Measurements from ENCODE around the gene HDDC3.
A peak's percentile ranks its signal among the peaks of the same experiment; 100 is the strongest.
"Not testable (repeated sequence)": the region's sequence is repeated elsewhere in the genome, so short reads cannot be mapped to it uniquely, and the experiment has no call there.

HDDC3 gene

GRCh38 chr15:90926766-90927165, 5.6 kb downstream of the HDDC3 start:
- not testable (repeated sequence) for H3K9me3 Mint-ChIP-seq; H3K27me3 Mint-ChIP-seq; H3K4me3 Mint-ChIP-seq; H3K36me3 Mint-ChIP-seq (ENCODE audit: low read depth); H3K27ac Mint-ChIP-seq
- H3K4me1 Mint-ChIP-seq (ENCODE audit: low read depth) = peaks cover 42% of the 10 kb centered on the region

GRCh38 chr15:90924375-90924774, 8.0 kb downstream of the HDDC3 start:
- Mint-ChIP-seq H3K4me1 (ENCODE audit: low read depth) (peaks cover 23% of the 10 kb centered on the region), H3K4me3 (no peak overlapping the region), H3K27ac (no peak overlapping the region), H3K9me3 (no peaks in the 10 kb centered on the region), H3K36me3 (ENCODE audit: low read depth) (peaks cover 24% of the 10 kb centered on the region), H3K27me3 (no peaks in the 10 kb centered on the region)

- not testable (repeated sequence) for H3K9me3 Mint-ChIP-seq, H3K27ac Mint-ChIP-seq, H3K4me3 Mint-ChIP-seq, H3K27me3 Mint-ChIP-seq
- peaks cover 37% of the 10 kb centered on the region for H3K36me3 Mint-ChIP-seq (ENCODE audit: low read depth)
- peaks cover 16% of the 10 kb centered on the region for H3K4me1 Mint-ChIP-seq (ENCODE audit: low read depth)
Observed at GRCh38 chr15:90922712-90923322, 9.5 kb downstream of the HDDC3 start.

DNA sequence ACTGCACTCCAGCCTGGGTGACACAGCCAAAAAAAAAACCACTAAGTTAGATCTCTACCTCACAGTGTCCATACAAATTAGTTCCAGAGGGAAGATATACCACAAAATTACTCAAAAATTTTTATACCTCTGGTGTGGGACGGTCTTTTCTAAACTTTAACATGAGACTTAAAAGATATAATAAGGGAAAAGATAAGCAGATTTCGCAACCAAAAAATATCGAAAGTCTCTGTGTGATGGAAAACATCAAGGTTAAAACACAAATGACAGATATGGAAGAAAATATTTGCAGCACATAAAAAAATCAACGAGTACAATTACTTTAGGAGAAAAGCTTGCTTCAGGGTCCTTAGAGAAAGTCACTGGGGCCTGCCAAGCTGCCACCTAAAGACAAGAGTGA, 10.5 kb downstream of the HDDC3 start:
- Mint-ChIP-seq H3K27me3 (no peaks in the 10 kb centered on the region), H3K4me1 (ENCODE audit: low read depth) (peaks cover 16% of the 10 kb centered on the region), H3K36me3 (ENCODE audit: low read depth) (peaks cover 46% of the 10 kb centered on the region), H3K27ac (no peak overlapping the region), H3K9me3 (no peaks in the 10 kb centered on the region), H3K4me3 (no peak overlapping the region)

DNA sequence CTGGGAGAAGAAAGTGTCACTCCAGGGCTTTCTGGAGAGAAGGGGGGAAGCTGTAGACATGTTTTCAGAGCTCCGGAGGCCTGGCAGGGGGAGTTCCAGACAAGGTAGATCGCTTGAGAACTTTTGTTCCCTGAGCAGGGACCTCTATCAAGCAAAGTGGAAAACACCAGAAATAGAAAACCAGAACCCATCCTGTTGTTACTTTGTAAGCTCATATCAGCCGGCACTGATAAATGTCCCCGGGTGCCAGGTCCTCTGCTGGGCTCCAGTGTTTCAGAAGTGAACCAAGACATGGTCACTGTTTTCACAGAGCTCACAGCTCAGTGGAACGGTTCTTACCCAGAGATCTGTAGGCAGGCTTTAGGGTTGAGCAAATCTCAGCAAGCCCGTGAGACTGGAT, 13.5 kb downstream of the HDDC3 start:
- peaks cover 72% of the 10 kb centered on the region for H3K36me3 Mint-ChIP-seq (ENCODE audit: low read depth)
- peaks cover 8% of the 10 kb centered on the region for H3K4me1 Mint-ChIP-seq (ENCODE audit: low read depth)
- H3K27me3 Mint-ChIP-seq = no peaks in the 10 kb centered on the region
- H3K27ac Mint-ChIP-seq = no peak overlapping the region
- H3K4me3 Mint-ChIP-seq = no peak overlapping the region
- H3K9me3 Mint-ChIP-seq = no peaks in the 10 kb centered on the region

- no peak overlapping the region for H3K4me3 Mint-ChIP-seq
- no peaks in the 10 kb centered on the region for H3K27me3 Mint-ChIP-seq
- H3K9me3 Mint-ChIP-seq = no peaks in the 10 kb centered on the region
- no peak overlapping the region for H3K27ac Mint-ChIP-seq
- H3K4me1 Mint-ChIP-seq (ENCODE audit: low read depth) = peaks cover 3% of the 10 kb centered on the region
- peaks cover 79% of the 10 kb centered on the region for H3K36me3 Mint-ChIP-seq (ENCODE audit: low read depth)
Observed at GRCh38 chr15:90918034-90918788, 14.1 kb downstream of the HDDC3 start.

DNA sequence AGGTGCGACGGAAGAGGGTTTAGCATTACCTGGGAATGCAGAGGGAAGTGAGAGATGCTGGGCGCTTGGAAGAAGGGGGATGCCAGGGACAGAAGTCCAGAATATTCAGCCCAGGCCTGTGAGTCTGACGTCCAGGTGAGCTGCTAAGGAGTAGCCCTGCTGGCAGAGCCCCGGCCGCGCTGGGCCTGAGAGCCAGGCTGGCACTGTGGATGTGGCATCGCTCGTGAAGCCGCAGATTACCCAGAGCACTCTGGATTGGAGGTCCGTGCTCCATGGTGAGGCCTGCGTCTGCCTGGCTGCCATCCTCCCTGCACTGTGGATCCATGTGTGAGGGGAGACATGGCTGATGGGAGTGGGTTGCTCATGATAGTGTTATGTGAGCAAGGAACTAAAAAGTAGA, 14.8 kb downstream of the HDDC3 start:
- Mint-ChIP-seq H3K27ac (no peak overlapping the region), H3K4me3 (no peak overlapping the region), H3K36me3 (ENCODE audit: low read depth) (peaks cover 84% of the 10 kb centered on the region), H3K27me3 (no peaks in the 10 kb centered on the region), H3K9me3 (no peaks in the 10 kb centered on the region), H3K4me1 (ENCODE audit: low read depth) (no peaks in the 10 kb centered on the region)

DNA sequence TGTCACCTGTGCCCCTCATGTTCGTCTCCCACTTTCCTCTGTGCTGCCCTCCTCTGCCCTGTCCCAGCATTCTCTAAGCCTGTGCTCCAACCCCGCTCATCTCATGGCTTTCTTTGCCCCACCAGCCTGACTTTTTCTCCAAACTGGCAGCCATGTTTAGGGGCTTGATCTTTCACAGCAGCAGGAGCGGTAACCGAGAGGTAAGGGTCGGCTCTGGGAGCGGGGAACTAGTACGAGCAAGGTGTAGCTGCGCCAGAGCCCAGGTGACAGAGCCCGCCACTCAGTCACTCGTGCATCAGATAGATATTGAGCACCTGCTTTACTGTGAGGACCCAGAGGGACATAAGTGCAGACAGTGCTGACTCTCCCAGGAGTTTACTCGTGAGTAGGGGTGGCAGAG, 15.9 kb downstream of the HDDC3 start:
- H3K36me3 Mint-ChIP-seq (ENCODE audit: low read depth) = peaks cover 84% of the 10 kb centered on the region

GRCh38 chr15:90915808-90916440, 16.4 kb downstream of the HDDC3 start:
- no peak overlapping the region for H3K27ac Mint-ChIP-seq
- H3K9me3 Mint-ChIP-seq = no peaks in the 10 kb centered on the region
- peaks cover 84% of the 10 kb centered on the region for H3K36me3 Mint-ChIP-seq (ENCODE audit: low read depth)
- H3K4me1 Mint-ChIP-seq (ENCODE audit: low read depth) = no peaks in the 10 kb centered on the region
- no peaks in the 10 kb centered on the region for H3K27me3 Mint-ChIP-seq
- H3K4me3 Mint-ChIP-seq = no peak overlapping the region

More for the DNA sequence above, 15.9 kb downstream of the HDDC3 start:
- no peak overlapping the region for H3K27ac Mint-ChIP-seq
- no peak overlapping the region for H3K4me3 Mint-ChIP-seq
- no peaks in the 10 kb centered on the region for H3K27me3 Mint-ChIP-seq
- H3K4me1 Mint-ChIP-seq (ENCODE audit: low read depth) = no peaks in the 10 kb centered on the region
- H3K9me3 Mint-ChIP-seq = no peaks in the 10 kb centered on the region

DNA sequence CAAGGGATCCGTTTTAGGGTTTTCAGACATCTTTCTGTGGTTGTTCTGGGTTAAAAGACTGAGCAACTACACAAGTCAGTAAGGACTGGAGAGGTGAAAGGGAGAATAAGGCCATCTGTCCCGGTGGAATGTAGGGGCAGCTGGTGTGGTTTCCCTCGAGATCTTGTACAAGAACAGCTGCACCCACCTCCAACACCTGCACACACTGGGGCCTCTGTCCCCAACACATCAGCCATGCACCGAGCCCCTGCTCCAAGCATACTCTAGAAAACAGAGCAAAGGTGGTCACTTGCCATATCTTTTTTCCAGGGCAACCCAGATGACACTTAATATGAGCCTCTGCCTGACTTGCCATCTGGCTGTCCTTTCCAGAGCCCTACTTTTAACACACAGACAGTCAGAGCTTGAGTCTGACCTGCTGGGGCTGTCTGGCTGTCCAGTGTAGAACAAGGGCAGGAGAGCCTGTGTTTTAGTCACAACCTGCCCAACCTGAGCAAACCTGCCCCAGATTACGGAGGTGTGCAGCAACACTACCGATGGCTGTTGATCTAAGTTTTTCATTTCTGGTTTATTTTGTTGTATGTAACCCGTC, 17.0 kb downstream of the HDDC3 start:
- H3K27me3 Mint-ChIP-seq = no peaks in the 10 kb centered on the region
- no peaks in the 10 kb centered on the region for H3K9me3 Mint-ChIP-seq
- no peak overlapping the region for H3K4me3 Mint-ChIP-seq
- H3K36me3 Mint-ChIP-seq (ENCODE audit: low read depth) = peaks cover 84% of the 10 kb centered on the region
- H3K4me1 Mint-ChIP-seq (ENCODE audit: low read depth) = no peaks in the 10 kb centered on the region
- peak overlapping the region; percentile 37 for H3K27ac Mint-ChIP-seq

DNA sequence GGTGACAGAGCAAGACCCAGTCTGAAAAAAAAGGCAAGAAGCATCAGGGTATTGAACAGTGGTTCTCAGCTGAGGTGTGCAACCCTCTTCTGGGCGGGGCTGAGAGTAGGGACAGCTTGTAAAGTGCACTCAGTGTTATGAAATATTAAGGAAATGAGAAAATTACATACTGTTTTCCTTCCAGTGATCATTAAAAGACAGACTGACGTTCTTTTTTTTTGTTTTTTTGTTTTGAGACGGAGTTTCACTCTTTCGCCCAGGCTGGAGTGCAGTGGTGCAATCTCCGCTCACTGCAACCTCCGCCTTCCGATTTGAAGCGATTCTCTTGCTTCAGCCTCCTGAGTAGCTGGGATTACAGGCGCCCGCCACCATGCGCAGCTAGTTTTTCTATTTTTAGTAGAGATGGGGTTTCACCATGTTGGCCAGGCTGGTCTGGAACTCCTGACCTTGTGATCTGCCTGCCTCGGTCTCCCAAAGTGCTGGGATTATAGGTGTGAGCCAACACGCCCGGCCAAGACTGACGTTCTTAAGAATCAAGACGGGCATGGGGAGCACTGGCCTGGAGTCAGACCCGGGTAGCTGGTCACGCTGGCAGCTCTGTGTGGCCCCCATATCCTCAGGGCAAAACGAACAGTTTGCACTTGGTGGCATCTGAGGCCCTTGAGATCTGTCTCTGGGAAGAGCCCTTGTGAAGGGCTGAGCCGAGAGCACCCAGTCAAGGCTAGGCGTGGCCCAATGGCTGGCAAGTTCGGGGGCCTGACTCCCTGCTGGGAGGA, 17.9 kb downstream of the HDDC3 start:
- Mint-ChIP-seq H3K27me3 (no peaks in the 10 kb centered on the region), H3K4me1 (ENCODE audit: low read depth) (no peaks in the 10 kb centered on the region), H3K4me3 (no peak overlapping the region), H3K36me3 (ENCODE audit: low read depth) (peaks cover 82% of the 10 kb centered on the region), H3K27ac (no peak overlapping the region), H3K9me3 (no peaks in the 10 kb centered on the region)

GRCh38 chr15:90913398-90913944, 18.9 kb downstream of the HDDC3 start:
- Mint-ChIP-seq H3K27ac (no peak overlapping the region), H3K4me1 (ENCODE audit: low read depth) (no peaks in the 10 kb centered on the region), H3K9me3 (no peaks in the 10 kb centered on the region), H3K27me3 (no peaks in the 10 kb centered on the region), H3K36me3 (ENCODE audit: low read depth) (peaks cover 82% of the 10 kb centered on the region), H3K4me3 (no peak overlapping the region)

GRCh38 chr15:90912770-90913075, 19.6 kb downstream of the HDDC3 start:
- H3K27ac Mint-ChIP-seq = no peak overlapping the region

DNA sequence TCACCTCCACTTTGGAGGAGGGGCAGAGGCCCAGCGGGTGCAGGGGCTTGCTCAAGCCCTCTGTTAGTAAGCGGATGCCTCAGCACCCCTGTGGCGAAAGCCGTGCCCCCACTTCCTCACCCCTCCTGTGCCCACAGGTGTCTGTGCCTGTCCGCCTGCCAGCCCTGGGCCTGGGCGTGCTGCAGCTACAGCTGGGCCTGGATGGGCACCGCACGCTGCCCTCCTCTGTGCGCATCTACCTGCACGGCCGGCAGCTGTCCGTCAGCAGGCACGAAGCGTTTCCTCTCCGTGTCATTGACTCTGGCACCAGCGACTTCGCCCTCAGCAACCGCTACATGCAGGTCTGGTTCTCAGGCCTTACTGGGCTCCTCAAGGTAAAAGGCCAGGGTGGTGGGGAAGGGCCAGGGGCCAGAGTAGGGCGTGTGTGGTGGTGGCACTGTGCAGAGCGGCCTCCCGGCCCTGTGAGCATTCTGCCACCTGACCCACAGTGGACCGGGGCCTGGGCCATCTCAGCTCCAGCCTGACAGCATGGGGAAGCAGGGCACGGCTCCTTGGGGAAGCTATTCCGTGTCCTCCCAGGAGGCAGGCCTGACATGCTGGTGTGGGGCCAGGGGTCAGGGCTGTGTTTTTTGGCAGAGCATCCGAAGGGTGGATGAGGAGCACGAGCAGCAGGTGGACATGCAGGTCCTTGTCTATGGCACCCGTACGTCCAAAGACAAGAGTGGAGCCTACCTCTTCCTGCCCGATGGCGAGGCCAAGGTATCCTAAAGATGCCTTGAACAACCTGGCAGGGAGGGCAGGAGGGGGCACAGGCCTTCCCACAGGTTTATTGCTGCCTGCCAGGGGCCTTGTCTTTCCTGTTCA, 20.2 kb downstream of the HDDC3 start:
- Mint-ChIP-seq H3K4me3 (no peak overlapping the region), H3K27ac (no peak overlapping the region), H3K9me3 (no peaks in the 10 kb centered on the region), H3K27me3 (no peaks in the 10 kb centered on the region), H3K4me1 (ENCODE audit: low read depth) (no peaks in the 10 kb centered on the region), H3K36me3 (ENCODE audit: low read depth) (peaks cover 80% of the 10 kb centered on the region)

More at GRCh38 chr15:90912770-90913075, 19.6 kb downstream of the HDDC3 start:
- H3K4me3 Mint-ChIP-seq = no peak overlapping the region
- H3K36me3 Mint-ChIP-seq (ENCODE audit: low read depth) = peaks cover 80% of the 10 kb centered on the region
- no peaks in the 10 kb centered on the region for H3K27me3 Mint-ChIP-seq
- no peaks in the 10 kb centered on the region for H3K4me1 Mint-ChIP-seq (ENCODE audit: low read depth)
- H3K9me3 Mint-ChIP-seq = no peaks in the 10 kb centered on the region
